GM12875 (cell line): Measurements from ENCODE around the gene CPXM2.
"Not testable (repeated sequence)": the region's sequence is repeated elsewhere in the genome, so short reads cannot be mapped to it uniquely, and the experiment has no call there.

Experiments
- H3K4me3 ChIP-seq: one replicate; pipeline ENCODE4 v1.5.1; 2011; ENCODE audit warnings: low read depth, low read length, control low read depth
- TF ChIP-seq, protein P1 (sequence below): IDR thresholded peaks from 2 replicates; pipeline ENCODE4 v1.5.1; 2011; ENCODE audit warnings: low read depth, mild to moderate bottlenecking, control low read depth, inconsistent platforms, low read length, moderate library complexity, borderline replicate concordance; ENCODE audit not compliant: insufficient read depth

CPXM2 gene

DNA sequence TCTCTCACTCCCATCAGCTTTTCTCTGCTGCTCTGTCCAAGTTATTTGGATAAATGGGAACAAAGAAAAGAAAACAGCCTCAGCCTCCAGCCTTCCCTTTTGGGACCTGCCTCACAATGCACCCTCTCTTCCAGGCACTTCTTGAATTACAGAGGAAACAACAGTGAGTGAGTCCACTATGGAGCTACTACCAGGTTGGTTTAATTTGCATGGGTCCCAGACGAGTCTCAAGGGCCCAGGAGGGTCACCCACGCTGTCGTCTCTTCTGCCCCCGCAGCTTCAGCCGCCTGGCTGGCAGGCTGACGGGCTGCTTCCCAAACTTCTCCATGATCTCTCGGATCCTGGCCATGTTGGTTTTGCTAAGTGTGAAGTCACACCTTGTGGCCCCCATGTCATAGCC lies 145.1 kb downstream of the CPXM2 start:
- TF ChIP-seq, protein P1, sequence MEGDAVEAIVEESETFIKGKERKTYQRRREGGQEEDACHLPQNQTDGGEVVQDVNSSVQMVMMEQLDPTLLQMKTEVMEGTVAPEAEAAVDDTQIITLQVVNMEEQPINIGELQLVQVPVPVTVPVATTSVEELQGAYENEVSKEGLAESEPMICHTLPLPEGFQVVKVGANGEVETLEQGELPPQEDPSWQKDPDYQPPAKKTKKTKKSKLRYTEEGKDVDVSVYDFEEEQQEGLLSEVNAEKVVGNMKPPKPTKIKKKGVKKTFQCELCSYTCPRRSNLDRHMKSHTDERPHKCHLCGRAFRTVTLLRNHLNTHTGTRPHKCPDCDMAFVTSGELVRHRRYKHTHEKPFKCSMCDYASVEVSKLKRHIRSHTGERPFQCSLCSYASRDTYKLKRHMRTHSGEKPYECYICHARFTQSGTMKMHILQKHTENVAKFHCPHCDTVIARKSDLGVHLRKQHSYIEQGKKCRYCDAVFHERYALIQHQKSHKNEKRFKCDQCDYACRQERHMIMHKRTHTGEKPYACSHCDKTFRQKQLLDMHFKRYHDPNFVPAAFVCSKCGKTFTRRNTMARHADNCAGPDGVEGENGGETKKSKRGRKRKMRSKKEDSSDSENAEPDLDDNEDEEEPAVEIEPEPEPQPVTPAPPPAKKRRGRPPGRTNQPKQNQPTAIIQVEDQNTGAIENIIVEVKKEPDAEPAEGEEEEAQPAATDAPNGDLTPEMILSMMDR, result no peak
- no peak overlapping the region for H3K4me3 ChIP-seq

DNA sequence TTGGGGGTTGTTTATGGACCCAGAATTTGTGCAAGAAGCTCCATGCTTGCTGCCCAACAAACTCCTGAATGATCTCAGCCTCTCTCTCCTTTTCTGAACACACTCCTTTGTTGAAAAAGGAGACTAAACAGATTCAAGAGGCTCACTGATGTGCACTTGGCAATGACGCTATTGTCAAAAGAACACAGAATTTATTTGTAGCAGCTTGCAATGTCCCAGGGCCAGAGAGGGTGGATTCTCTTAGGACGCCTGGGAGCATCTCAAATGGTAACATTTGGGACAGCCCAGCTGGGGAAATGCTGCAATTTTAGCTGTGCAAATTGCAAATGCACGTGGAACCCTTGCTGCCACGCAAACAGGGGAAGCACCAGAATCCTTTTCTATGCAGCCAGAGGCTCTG lies 145.5 kb downstream of the CPXM2 start:
- no peak overlapping the region for H3K4me3 ChIP-seq
- TF ChIP-seq, protein P1, result no peak

DNA sequence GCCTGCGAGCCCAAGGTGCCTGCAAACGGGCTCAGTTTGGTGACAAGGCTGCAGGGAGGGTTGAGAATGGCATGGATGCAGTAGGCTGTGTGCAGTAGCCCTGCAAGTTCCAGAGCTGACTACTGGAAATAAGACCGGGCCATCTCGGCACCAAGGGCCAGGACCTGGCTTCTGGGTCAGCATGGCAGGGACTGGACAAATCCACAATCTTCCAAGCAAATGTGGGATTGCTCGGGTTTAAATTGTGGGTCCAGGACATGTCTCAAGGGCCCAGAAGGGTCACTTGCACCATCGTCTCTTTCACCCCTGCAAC lies 147.4 kb downstream of the CPXM2 start:
- no peak overlapping the region for H3K4me3 ChIP-seq
- TF ChIP-seq, protein P1, result no peak

DNA sequence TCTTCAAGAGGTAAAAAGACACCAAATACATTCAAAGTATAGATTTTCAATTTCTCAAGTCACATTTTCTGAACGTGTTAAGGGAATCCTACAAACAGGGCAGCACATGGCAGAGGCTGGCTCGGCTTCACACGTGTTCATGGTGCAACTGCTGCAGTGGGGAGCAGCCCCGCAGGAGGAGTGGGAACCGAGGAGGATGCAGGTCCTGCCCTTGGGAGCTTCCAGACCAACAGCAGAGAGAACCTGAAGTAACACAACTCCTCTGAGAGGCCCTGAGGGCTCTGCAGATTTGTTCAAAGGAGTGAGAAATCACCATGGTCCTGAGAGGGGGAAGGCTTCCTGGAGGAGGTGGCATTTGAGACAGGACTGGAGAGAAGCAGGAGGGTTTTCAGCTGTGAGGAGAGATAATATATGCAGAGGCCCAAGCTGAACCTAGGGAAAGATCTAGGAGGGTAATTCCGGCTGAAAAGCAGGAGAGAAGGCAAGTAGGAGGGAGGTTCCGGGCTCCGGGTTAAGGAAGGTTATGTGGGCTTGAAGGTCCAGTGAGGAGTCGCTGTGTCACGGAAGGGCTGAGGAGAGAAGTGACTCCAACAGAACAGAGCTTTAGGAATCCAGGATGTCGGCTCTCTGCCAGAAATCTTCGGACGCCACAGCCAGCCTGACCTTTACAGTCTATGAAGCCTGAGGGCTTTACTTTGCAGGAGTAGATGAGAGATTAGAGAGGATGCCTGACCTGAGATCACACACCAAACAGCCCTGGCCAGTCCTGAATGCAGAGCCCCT lies 148.0 kb downstream of the CPXM2 start:
- TF ChIP-seq, protein P1, result no peak
- H3K4me3 ChIP-seq, result no peak overlapping the region

DNA sequence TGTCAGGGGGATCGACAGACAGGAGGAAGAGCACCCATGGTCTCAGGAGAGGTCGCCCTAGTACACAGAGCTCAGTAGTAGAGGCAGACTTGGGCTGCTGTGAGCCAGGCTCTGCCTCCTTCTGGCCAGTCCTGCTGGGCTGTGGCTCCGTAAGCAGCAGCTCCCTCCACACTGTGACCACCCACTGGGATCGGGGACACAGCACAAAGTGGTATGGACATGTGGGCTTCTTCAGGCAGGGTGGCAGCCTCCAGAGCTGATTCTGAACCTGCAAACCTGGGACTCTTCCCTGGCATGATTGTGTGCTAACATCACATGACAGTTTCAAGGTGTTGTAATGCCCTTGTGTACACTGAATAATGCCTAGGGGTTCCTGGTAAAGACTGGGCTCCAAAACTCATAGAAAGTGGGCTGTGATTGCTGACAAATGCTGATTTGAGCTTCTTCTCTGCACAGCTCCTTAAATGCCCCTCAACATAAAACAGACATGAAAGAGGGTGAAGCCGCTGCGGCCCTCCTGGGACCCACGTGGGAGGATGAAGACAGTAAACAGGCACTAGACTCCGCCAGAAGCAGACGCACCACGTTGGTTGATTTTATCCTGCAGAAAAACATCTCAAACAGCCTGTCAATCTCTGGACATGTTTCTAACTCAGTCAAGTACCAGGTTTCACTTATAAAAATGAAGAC lies 148.7 kb downstream of the CPXM2 start:
- no peak overlapping the region for H3K4me3 ChIP-seq
- TF ChIP-seq, protein P1, result no peak

DNA sequence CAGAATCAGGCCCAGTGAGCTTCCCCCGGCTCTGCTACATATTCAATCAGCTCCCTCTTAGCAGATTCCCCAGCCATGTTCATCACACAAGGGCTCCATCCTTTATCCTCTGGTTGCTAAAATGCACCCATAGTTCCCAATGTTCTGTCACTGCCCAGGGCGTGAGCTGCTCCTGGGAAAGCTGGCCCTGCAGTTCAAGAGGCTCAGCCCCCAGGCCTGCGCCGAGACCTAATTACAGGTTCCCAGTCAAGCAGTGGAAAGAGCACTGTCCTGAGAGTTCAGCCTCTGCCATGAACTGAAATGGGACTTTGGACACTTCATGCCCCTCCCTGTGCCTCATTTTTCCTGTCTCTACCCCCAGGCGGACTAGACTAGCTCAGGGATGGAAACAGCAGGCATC lies 149.9 kb downstream of the CPXM2 start:
- TF ChIP-seq, protein P1, result no peak
- no peak overlapping the region for H3K4me3 ChIP-seq

DNA sequence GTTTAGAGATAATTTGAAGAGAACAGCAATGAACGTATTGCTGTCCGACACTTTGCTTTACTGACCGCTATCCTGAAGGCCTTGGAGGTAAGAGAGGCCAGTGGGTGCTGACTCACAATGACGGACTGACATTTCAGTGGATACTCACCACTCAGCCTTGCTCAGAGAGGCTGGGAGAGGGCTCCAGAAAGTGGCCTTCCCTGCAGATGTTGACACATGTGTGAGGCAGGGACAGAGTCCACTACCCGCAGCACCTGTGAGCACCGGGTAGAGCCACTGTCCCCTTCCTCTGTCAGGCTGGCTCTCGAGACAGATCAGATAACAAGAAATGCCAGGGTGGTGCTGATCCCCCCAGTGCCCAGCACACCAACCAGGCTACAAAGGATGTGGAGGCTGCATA lies 150.5 kb downstream of the CPXM2 start:
- TF ChIP-seq, protein P1, result no peak
- H3K4me3 ChIP-seq, result no peak overlapping the region

DNA sequence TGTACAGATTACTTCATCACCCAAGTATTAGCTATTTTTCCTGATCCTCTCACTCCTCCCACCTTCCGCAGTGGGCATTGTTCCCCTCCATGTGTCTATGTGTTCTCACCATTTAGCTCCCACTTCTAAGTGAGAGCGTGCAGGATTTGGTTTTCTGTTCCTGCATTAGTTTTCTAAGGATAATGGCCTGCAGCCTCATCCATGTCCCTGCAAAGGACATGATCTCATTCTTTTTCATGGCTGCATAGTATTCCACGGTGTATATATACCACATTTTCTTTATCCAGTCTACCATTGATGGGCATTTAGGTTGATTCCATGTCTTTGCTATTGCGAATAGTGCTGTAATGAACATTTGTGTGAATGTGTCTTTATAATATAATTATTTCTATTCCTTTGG lies 154.7 kb downstream of the CPXM2 start:
- not testable (repeated sequence) for H3K4me3 ChIP-seq
